Nephron progenitor cell (in vitro differentiated cells): ENCODE measurements around the gene FBP1.

Experiments
- DNase-seq: peaks from one replicate; pipeline ENCODE4 v3.0.0; 2021
- H3K27ac Mint-ChIP-seq: 2 replicates; pipeline ENCODE4 v1.8.0; 2021; ENCODE audit warnings: mild to moderate bottlenecking, moderate library complexity, mixed read lengths
- H3K27me3 Mint-ChIP-seq: 2 replicates; pipeline ENCODE4 v1.8.0; 2021; ENCODE audit warnings: mild to moderate bottlenecking, low read depth, mixed read lengths; ENCODE audit not compliant: poor library complexity
- H3K36me3 Mint-ChIP-seq: 2 replicates; pipeline ENCODE4 v1.8.0; 2021; ENCODE audit warnings: low read depth, mixed read lengths
- H3K4me1 Mint-ChIP-seq: 2 replicates; pipeline ENCODE4 v1.8.0; 2021; ENCODE audit warnings: mixed read lengths
- H3K4me3 Mint-ChIP-seq: 2 replicates; pipeline ENCODE4 v1.8.0; 2021; ENCODE audit warnings: mild to moderate bottlenecking, moderate library complexity, mixed read lengths
- H3K9me3 Mint-ChIP-seq: 2 replicates; pipeline ENCODE4 v1.8.0; 2021; ENCODE audit warnings: mild to moderate bottlenecking, moderate library complexity, mixed read lengths
- TF ChIP-seq, protein P1 (sequence below): fragments of 200-600 bp; sonication (generic); IDR thresholded peaks from 2 replicates; pipeline ENCODE4 v1.5.0; 2021; ENCODE audit warnings: antibody characterized with exemption

Gene FBP1

DNA sequence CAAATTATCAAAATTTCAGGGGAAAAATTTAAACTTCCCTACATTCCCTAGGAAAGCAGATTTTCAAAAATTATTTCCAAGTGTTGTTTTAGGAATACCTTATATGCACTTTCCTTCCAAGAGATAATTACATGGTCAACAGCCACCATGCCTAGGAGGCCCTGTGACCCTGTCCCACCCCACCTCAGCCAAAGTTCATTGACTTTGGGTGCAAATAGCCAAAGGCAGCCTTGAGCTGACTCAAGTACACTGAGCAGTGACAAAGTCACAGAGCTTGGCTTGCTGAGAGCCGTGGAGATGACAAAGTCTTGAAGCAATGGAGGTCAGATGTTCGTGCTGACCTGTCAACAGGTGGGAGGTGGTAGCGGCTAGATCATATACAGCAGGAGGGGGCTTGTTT lies 24.3 kb upstream of the FBP1 start:
- H3K36me3 Mint-ChIP-seq = no peaks in the 10 kb centered on the region
- H3K27me3 Mint-ChIP-seq = peaks cover 3% of the 10 kb centered on the region
- no peak for DNase-seq
- no peak overlapping the region for H3K27ac Mint-ChIP-seq
- H3K9me3 Mint-ChIP-seq = no peaks in the 10 kb centered on the region
- peaks cover 20% of the 10 kb centered on the region for H3K4me1 Mint-ChIP-seq
- H3K4me3 Mint-ChIP-seq = no peak overlapping the region
- TF ChIP-seq, protein P1, sequence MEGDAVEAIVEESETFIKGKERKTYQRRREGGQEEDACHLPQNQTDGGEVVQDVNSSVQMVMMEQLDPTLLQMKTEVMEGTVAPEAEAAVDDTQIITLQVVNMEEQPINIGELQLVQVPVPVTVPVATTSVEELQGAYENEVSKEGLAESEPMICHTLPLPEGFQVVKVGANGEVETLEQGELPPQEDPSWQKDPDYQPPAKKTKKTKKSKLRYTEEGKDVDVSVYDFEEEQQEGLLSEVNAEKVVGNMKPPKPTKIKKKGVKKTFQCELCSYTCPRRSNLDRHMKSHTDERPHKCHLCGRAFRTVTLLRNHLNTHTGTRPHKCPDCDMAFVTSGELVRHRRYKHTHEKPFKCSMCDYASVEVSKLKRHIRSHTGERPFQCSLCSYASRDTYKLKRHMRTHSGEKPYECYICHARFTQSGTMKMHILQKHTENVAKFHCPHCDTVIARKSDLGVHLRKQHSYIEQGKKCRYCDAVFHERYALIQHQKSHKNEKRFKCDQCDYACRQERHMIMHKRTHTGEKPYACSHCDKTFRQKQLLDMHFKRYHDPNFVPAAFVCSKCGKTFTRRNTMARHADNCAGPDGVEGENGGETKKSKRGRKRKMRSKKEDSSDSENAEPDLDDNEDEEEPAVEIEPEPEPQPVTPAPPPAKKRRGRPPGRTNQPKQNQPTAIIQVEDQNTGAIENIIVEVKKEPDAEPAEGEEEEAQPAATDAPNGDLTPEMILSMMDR = no peak

DNA sequence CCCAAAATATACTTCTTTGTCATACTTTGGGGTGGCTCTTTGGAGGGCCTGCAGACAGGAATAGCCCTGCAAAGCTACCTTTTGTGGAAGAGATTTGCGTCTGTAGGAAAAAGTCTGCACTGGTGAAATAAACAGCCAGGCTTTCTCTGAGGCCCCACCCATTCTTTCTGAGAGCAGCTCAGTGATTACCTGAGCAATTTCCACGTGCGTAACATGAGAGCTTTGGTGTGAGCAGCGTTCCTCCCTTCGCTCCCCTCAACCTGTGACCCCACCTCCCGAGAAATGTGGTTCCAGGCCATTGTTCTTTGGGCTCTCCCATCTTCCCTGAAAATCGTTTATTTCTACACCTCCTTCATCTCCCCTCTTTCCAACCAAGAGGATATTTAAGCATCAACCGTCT lies 23.8 kb upstream of the FBP1 start:
- H3K27me3 Mint-ChIP-seq = no peaks in the 10 kb centered on the region
- H3K4me1 Mint-ChIP-seq = peaks cover 20% of the 10 kb centered on the region
- no peak overlapping the region for H3K27ac Mint-ChIP-seq
- TF ChIP-seq, protein P1 = no peak
- no peak overlapping the region for H3K4me3 Mint-ChIP-seq
- DNase-seq = no peak
- H3K9me3 Mint-ChIP-seq = no peaks in the 10 kb centered on the region
- no peaks in the 10 kb centered on the region for H3K36me3 Mint-ChIP-seq

DNA sequence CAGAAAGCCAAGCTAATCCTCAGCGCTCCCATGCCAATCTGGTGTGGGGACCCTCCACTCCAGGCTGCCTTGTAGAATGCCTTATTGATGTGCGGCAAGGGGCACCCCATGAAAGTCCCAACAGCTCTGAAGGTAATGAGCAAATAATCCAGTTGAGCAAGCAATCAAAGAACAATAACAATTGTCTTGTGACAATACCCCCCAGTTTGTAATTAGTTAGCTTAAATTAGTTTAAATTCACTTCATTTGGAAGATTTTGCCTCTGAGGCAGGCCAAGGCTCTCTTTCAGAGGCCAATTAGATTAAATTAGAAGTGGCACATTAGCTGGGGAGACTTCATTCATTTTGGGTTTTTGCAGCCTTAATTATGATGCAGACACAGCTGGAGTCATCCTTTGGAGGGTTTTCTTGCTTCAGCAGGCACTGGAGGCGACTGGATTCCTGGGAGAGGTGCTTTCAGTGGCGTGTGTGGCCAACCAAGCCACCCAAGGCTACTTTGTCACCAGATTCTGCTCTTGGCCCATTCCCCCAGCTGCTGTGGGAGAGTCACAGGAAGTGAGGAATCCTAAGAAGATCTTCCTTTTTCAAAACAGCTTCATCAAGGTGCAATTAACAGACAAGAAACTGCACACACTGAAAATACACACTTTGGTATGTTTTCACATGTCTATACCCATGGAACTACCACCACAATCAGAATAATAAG lies 17.9 kb upstream of the FBP1 start:
- Mint-ChIP-seq H3K9me3 (no peaks in the 10 kb centered on the region), H3K4me3 (no peak overlapping the region), H3K27ac (no peak overlapping the region), H3K4me1 (peaks cover 21% of the 10 kb centered on the region), H3K27me3 (no peaks in the 10 kb centered on the region), H3K36me3 (no peaks in the 10 kb centered on the region)
- DNase-seq = no peak
- TF ChIP-seq, protein P1 = no peak

DNA sequence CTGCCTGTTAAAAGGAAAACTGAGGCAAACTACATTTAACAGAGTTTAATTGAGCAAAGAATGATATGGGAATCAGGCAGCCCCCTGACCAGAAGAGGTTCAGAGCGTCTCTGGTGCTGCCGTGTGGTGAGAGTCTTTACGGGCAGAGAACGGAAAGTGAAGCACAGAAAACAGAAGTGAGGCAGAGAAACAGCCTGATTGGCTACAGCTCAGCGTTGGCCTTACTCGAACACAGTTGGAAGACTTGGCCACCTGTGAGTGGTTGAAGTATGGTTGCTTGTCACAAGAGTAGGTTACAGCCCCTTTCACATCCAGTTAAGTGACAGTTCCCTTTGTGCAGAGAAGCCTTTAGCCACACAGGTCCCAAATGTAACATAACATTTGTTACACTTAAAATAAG lies 16.9 kb upstream of the FBP1 start:
- no peak for DNase-seq
- Mint-ChIP-seq H3K27me3 (peaks cover 1% of the 10 kb centered on the region), H3K4me3 (no peak overlapping the region), H3K4me1 (peaks cover 26% of the 10 kb centered on the region), H3K27ac (no peak overlapping the region), H3K36me3 (no peaks in the 10 kb centered on the region), H3K9me3 (no peaks in the 10 kb centered on the region)
- TF ChIP-seq, protein P1 = no peak

DNA sequence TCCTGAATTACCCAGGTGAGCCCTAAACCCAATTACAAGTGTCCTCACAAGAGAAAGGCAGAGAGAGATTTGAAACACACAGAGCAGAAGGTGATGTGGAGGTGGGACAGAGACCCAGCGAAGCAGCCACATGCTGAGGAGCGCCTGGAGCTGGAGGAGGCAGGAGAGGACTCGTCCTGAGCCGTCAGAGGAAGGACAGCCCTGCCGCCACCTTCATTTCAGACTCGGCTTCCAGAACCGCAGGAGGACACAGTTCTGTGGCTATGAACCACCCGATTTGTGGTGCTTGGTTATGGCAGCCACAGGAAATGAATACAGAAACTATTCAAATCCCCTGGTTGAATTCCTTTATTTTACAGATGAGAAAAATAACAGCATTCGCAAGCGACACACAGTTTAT lies 16.4 kb upstream of the FBP1 start:
- no peaks in the 10 kb centered on the region for H3K36me3 Mint-ChIP-seq
- H3K4me3 Mint-ChIP-seq = no peak overlapping the region
- DNase-seq = no peak
- TF ChIP-seq, protein P1 = no peak
- H3K9me3 Mint-ChIP-seq = no peaks in the 10 kb centered on the region
- peaks cover 26% of the 10 kb centered on the region for H3K4me1 Mint-ChIP-seq
- H3K27ac Mint-ChIP-seq = no peak overlapping the region
- H3K27me3 Mint-ChIP-seq = peaks cover 2% of the 10 kb centered on the region
